ENCODE measurements around the gene PKN2.

PKN2 gene

GRCh38 chr1:88673446-88673845 is 10.6 kb upstream of the PKN2 start:
- no peaks in the 10 kb centered on the region for H3K4me1 ChIP-seq (ENCODE audit: control insufficient read depth, insufficient read depth, low read length)
- H3K9me3 ChIP-seq (ENCODE audit: control insufficient read depth, low read length), result no peaks in the 10 kb centered on the region
- H3K27ac ChIP-seq (ENCODE audit: insufficient read depth, low read depth, low read length, poor library complexity, severe bottlenecking), result no peak overlapping the region
- H3K27me3 ChIP-seq (ENCODE audit: control insufficient read depth, insufficient read depth, low read length, poor library complexity, severe bottlenecking), result no peaks in the 10 kb centered on the region
- H3K36me3 ChIP-seq (ENCODE audit: control insufficient read depth, insufficient read depth, low read length), result no peaks in the 10 kb centered on the region
- H3K4me3 ChIP-seq (ENCODE audit: insufficient read depth, low read depth, low read length), result no peak overlapping the region

GRCh38 chr1:88678405-88678804 is 5.7 kb upstream of the PKN2 start:
- H3K27ac ChIP-seq (ENCODE audit: insufficient read depth, low read depth, low read length, poor library complexity, severe bottlenecking), result no peak overlapping the region
- no peaks in the 10 kb centered on the region for H3K36me3 ChIP-seq (ENCODE audit: control insufficient read depth, insufficient read depth, low read length)
- no peaks in the 10 kb centered on the region for H3K27me3 ChIP-seq (ENCODE audit: control insufficient read depth, insufficient read depth, low read length, poor library complexity, severe bottlenecking)
- 94 to 97% methylated on average over 3 of the region's 3 CpGs for WGBS, 2 experiments
- H3K4me1 ChIP-seq (ENCODE audit: control insufficient read depth, insufficient read depth, low read length), result peaks cover 6% of the 10 kb centered on the region
- H3K4me3 ChIP-seq (ENCODE audit: insufficient read depth, low read depth, low read length), result no peak overlapping the region
- no peaks in the 10 kb centered on the region for H3K9me3 ChIP-seq (ENCODE audit: control insufficient read depth, low read length)

- H3K27ac ChIP-seq (ENCODE audit: insufficient read depth, low read depth, low read length, poor library complexity, severe bottlenecking), result no peak overlapping the region
- H3K4me3 ChIP-seq (ENCODE audit: insufficient read depth, low read depth, low read length), result no peak overlapping the region
- WGBS, 2 experiments, result 70 to 85% methylated on average over 2 to 3 of the region's 3 CpGs
- no peaks in the 10 kb centered on the region for H3K36me3 ChIP-seq (ENCODE audit: control insufficient read depth, insufficient read depth, low read length)
- no peaks in the 10 kb centered on the region for H3K27me3 ChIP-seq (ENCODE audit: control insufficient read depth, insufficient read depth, low read length, poor library complexity, severe bottlenecking)
- peaks cover 6% of the 10 kb centered on the region for H3K4me1 ChIP-seq (ENCODE audit: control insufficient read depth, insufficient read depth, low read length)
- no peaks in the 10 kb centered on the region for H3K9me3 ChIP-seq (ENCODE audit: control insufficient read depth, low read length)
Measured at GRCh38 chr1:88680471-88680870, 3.6 kb upstream of the PKN2 start.

- H3K36me3 ChIP-seq (ENCODE audit: control insufficient read depth, insufficient read depth, low read length), result no peaks in the 10 kb centered on the region
- no peak overlapping the region for H3K27ac ChIP-seq (ENCODE audit: insufficient read depth, low read depth, low read length, poor library complexity, severe bottlenecking)
- H3K27me3 ChIP-seq (ENCODE audit: control insufficient read depth, insufficient read depth, low read length, poor library complexity, severe bottlenecking), result no peaks in the 10 kb centered on the region
- H3K9me3 ChIP-seq (ENCODE audit: control insufficient read depth, low read length), result no peaks in the 10 kb centered on the region
- H3K4me3 ChIP-seq (ENCODE audit: insufficient read depth, low read depth, low read length), result no peak overlapping the region
- peaks cover 6% of the 10 kb centered on the region for H3K4me1 ChIP-seq (ENCODE audit: control insufficient read depth, insufficient read depth, low read length)
- WGBS, 2 experiments, result 100% methylated on average over 2 of the region's 3 CpGs; no CpG with 5 or more reads in 1 of the 2 experiments
Measured at GRCh38 chr1:88680911-88681622, 3.0 kb upstream of the PKN2 start.

GRCh38 chr1:88684482-88685258 is 597 bp downstream of the PKN2 start:
- Histone ChIP-seq H3K27ac (ENCODE audit: insufficient read depth, low read depth, low read length, poor library complexity, severe bottlenecking) (peak overlapping the region; percentile 98), H3K36me3 (ENCODE audit: control insufficient read depth, insufficient read depth, low read length) (no peaks in the 10 kb centered on the region), H3K9me3 (ENCODE audit: control insufficient read depth, low read length) (no peaks in the 10 kb centered on the region), H3K27me3 (ENCODE audit: control insufficient read depth, insufficient read depth, low read length, poor library complexity, severe bottlenecking) (no peaks in the 10 kb centered on the region), H3K4me3 (ENCODE audit: insufficient read depth, low read depth, low read length) (peak overlapping the region; percentile 90), H3K4me1 (ENCODE audit: control insufficient read depth, insufficient read depth, low read length) (peaks cover 6% of the 10 kb centered on the region)
- 0% methylated on average over 58 of the region's 58 CpGs for WGBS, 2 experiments

- Histone ChIP-seq H3K4me3 (ENCODE audit: insufficient read depth, low read depth, low read length) (peak overlapping the region; percentile 90), H3K27me3 (ENCODE audit: control insufficient read depth, insufficient read depth, low read length, poor library complexity, severe bottlenecking) (no peaks in the 10 kb centered on the region), H3K4me1 (ENCODE audit: control insufficient read depth, insufficient read depth, low read length) (peaks cover 6% of the 10 kb centered on the region), H3K9me3 (ENCODE audit: control insufficient read depth, low read length) (no peaks in the 10 kb centered on the region), H3K27ac (ENCODE audit: insufficient read depth, low read depth, low read length, poor library complexity, severe bottlenecking) (peak overlapping the region; percentile 98), H3K36me3 (ENCODE audit: control insufficient read depth, insufficient read depth, low read length) (no peaks in the 10 kb centered on the region)
- WGBS, 2 experiments, result 0 to 4% methylated on average over 6 to 7 of the region's 7 CpGs
Measured at GRCh38 chr1:88685259-88685620, 1.2 kb downstream of the PKN2 start.

- no peaks in the 10 kb centered on the region for H3K9me3 ChIP-seq (ENCODE audit: control insufficient read depth, low read length)
- H3K27ac ChIP-seq (ENCODE audit: insufficient read depth, low read depth, low read length, poor library complexity, severe bottlenecking), result no peak overlapping the region
- WGBS, 2 experiments, result 89 to 94% methylated on average over 2 to 3 of the region's 3 CpGs
- no peaks in the 10 kb centered on the region for H3K27me3 ChIP-seq (ENCODE audit: control insufficient read depth, insufficient read depth, low read length, poor library complexity, severe bottlenecking)
- H3K4me3 ChIP-seq (ENCODE audit: insufficient read depth, low read depth, low read length), result no peak overlapping the region
- no peaks in the 10 kb centered on the region for H3K4me1 ChIP-seq (ENCODE audit: control insufficient read depth, insufficient read depth, low read length)
- H3K36me3 ChIP-seq (ENCODE audit: control insufficient read depth, insufficient read depth, low read length), result peaks cover 4% of the 10 kb centered on the region
Measured at GRCh38 chr1:88691540-88691939, 7.5 kb downstream of the PKN2 start.

- Histone ChIP-seq H3K4me1 (ENCODE audit: control insufficient read depth, insufficient read depth, low read length) (peaks cover 5% of the 10 kb centered on the region), H3K27me3 (ENCODE audit: control insufficient read depth, insufficient read depth, low read length, poor library complexity, severe bottlenecking) (no peaks in the 10 kb centered on the region), H3K4me3 (ENCODE audit: insufficient read depth, low read depth, low read length) (no peak overlapping the region), H3K9me3 (ENCODE audit: control insufficient read depth, low read length) (no peaks in the 10 kb centered on the region), H3K36me3 (ENCODE audit: control insufficient read depth, insufficient read depth, low read length) (peaks cover 4% of the 10 kb centered on the region), H3K27ac (ENCODE audit: insufficient read depth, low read depth, low read length, poor library complexity, severe bottlenecking) (no peak overlapping the region)
- 93 to 95% methylated on average over 1 to 3 of the region's 3 CpGs for WGBS, 2 experiments
Measured at GRCh38 chr1:88695781-88696180, 11.7 kb downstream of the PKN2 start.

- peaks cover 4% of the 10 kb centered on the region for H3K36me3 ChIP-seq (ENCODE audit: control insufficient read depth, insufficient read depth, low read length)
- no peak overlapping the region for H3K4me3 ChIP-seq (ENCODE audit: insufficient read depth, low read depth, low read length)
- H3K27me3 ChIP-seq (ENCODE audit: control insufficient read depth, insufficient read depth, low read length, poor library complexity, severe bottlenecking), result no peaks in the 10 kb centered on the region
- H3K9me3 ChIP-seq (ENCODE audit: control insufficient read depth, low read length), result no peaks in the 10 kb centered on the region
- peaks cover 5% of the 10 kb centered on the region for H3K4me1 ChIP-seq (ENCODE audit: control insufficient read depth, insufficient read depth, low read length)
- no peak overlapping the region for H3K27ac ChIP-seq (ENCODE audit: insufficient read depth, low read depth, low read length, poor library complexity, severe bottlenecking)
Measured at GRCh38 chr1:88697503-88697902, 13.4 kb downstream of the PKN2 start.

- Histone ChIP-seq H3K27me3 (ENCODE audit: control insufficient read depth, insufficient read depth, low read length, poor library complexity, severe bottlenecking) (no peaks in the 10 kb centered on the region), H3K36me3 (ENCODE audit: control insufficient read depth, insufficient read depth, low read length) (peaks cover 4% of the 10 kb centered on the region), H3K4me1 (ENCODE audit: control insufficient read depth, insufficient read depth, low read length) (peaks cover 5% of the 10 kb centered on the region), H3K27ac (ENCODE audit: insufficient read depth, low read depth, low read length, poor library complexity, severe bottlenecking) (no peak overlapping the region), H3K4me3 (ENCODE audit: insufficient read depth, low read depth, low read length) (no peak overlapping the region), H3K9me3 (ENCODE audit: control insufficient read depth, low read length) (no peaks in the 10 kb centered on the region)
- 71 to 78% methylated on average over 1 to 2 of the region's 2 CpGs for WGBS, 2 experiments
Measured at GRCh38 chr1:88698140-88698539, 14.1 kb downstream of the PKN2 start.

All from ectodermal cell (in vitro differentiated cells).